ENCODE results near the gene ZFYVE1. TPM values are rescaled to one million over a fixed set of nuclear protein-coding genes. Genes with fewer than 3 reads are reported as not detected.
A peak's percentile ranks its signal among the peaks of the same experiment; 100 is the strongest.

Gene ZFYVE1
- total RNA-seq, 1 experiment from 2014 or later: 13.0 TPM

DNA sequence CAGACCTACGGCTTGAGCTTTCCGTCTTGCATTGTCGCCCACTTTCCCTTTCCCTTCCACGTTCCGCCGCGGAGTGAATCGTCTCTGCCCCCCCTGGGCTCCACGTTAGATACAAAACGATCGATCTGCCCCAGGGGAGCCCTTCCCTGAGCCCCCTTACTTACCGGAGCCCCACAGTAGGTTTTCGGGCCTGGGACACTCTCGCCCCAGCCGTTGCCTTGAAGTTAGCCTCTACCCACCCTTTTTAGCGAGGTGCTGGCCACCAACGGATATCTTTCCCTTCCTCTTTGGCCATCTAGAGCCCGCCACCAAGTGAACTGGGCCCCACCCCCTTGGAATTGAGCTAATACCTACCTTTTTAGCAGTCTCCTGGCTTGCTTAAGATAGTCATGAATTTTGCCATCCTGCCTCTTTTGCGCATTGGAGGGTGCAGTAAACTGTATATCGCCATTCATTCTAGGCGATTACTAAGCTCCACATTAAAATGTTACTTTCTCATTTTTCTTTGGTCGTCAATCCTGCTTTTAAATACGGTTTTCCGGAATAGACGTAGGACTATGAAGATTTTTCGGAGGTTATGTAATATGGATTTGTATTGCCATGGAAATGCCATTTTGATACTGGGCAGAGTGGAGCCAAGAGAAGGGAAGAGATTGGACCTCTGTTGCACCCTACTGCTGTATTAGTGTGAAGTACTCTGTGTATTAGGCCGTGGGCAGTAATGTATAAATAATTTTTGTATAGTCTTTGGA, 32.2 kb upstream of the ZFYVE1 start:
- peak overlapping the region; percentile 78 for H3K27ac ChIP-seq (ENCODE audit: low read length)
- TF ChIP-seq, protein P1, sequence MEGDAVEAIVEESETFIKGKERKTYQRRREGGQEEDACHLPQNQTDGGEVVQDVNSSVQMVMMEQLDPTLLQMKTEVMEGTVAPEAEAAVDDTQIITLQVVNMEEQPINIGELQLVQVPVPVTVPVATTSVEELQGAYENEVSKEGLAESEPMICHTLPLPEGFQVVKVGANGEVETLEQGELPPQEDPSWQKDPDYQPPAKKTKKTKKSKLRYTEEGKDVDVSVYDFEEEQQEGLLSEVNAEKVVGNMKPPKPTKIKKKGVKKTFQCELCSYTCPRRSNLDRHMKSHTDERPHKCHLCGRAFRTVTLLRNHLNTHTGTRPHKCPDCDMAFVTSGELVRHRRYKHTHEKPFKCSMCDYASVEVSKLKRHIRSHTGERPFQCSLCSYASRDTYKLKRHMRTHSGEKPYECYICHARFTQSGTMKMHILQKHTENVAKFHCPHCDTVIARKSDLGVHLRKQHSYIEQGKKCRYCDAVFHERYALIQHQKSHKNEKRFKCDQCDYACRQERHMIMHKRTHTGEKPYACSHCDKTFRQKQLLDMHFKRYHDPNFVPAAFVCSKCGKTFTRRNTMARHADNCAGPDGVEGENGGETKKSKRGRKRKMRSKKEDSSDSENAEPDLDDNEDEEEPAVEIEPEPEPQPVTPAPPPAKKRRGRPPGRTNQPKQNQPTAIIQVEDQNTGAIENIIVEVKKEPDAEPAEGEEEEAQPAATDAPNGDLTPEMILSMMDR (conservative IDR thresholded peaks at IDR 0.05; ENCODE audit: low read depth, low read length): no peak
- H3K4me2 ChIP-seq (ENCODE audit: low read length): peak overlapping the region; percentile 81
- H3K4me3 ChIP-seq (ENCODE audit: low read length): peak overlapping the region; percentile 86
- peak overlapping the region; percentile 97 for H3K9ac ChIP-seq (ENCODE audit: low read length)
- ATAC-seq: peak; percentile 45
- no peaks in the 10 kb centered on the region for H3F3A ChIP-seq (ENCODE audit: low read length, unreplicated experiment)
- H3K79me2 ChIP-seq (ENCODE audit: low read length): peaks cover 61% of the 10 kb centered on the region
- CTCF ChIA-PET: interaction anchor here (0.6 to 2.1 kb wide), 2 partner anchors 32 to 47 kb away, joined by 4 to 8 read pairs; partner anchors contain the start of gene ZFYVE1
- POLR2A ChIA-PET (ENCODE audit: unreplicated experiment): interaction anchor here (0.5 to 2.7 kb wide), 7 partner anchors 9 to 231 kb away, joined by 3 to 30 read pairs (median 4); partner anchors contain the start of genes DPF3 and ZFYVE1
- H4K20me1 ChIP-seq (ENCODE audit: low read length): peaks cover 53% of the 10 kb centered on the region
- H2AFZ ChIP-seq (ENCODE audit: low read length): 0 out of 2 replicates have a peak overlapping the region, but pooled peaks have one; percentile 5
- peaks cover 34% of the 10 kb centered on the region; the same call in 1 of the 2 replicates for H3K36me3 ChIP-seq (ENCODE audit: low read depth, low read length)
- no peaks in the 10 kb centered on the region for H3K9me2 ChIP-seq (replicated peaks; ENCODE audit: low read length)
- no peaks in the 10 kb centered on the region for H3K27me3 ChIP-seq (ENCODE audit: low read length)
- H3K9me3 ChIP-seq (ENCODE audit: low read length): no peaks in the 10 kb centered on the region
- peak; percentile 45 for DNase-seq
- peaks cover 22% of the 10 kb centered on the region for H3K4me1 ChIP-seq (ENCODE audit: insufficient read depth, low read length)
- TSS peak; percentile 49 for BruUV-seq (replicated peaks)
- intact Hi-C loops (cut with micrococcal nuclease): loop anchor here (1.0 to 5.0 kb wide), 6 partner anchors 12 to 180 kb away; partner anchors contain the start of genes DCAF4 and ZFYVE1

- CTCF ChIA-PET: interaction anchor here (0.6 to 2.1 kb wide), 4 partner anchors 31 to 140 kb away, joined by 3 to 8 read pairs (median 4); partner anchors contain the start of gene ZFYVE1
- peak within 1 kb of the TSS; percentile 97 for H3K9ac ChIP-seq (ENCODE audit: low read length)
- POLR2A ChIA-PET (ENCODE audit: unreplicated experiment): interaction anchor here (0.5 to 2.7 kb wide), 11 partner anchors 11 to 232 kb away, joined by 3 to 30 read pairs (median 4); partner anchors contain the start of genes DPF3 and ZFYVE1
- BruUV-seq (replicated peaks): no TSS peak
- peak within 1 kb of the TSS; percentile 84 for H2AFZ ChIP-seq (ENCODE audit: low read length)
- peaks cover 27% of the 10 kb centered on the region; the same call in 1 of the 2 replicates for H3K36me3 ChIP-seq (ENCODE audit: low read depth, low read length)
- no peaks in the 10 kb centered on the region for H3K9me2 ChIP-seq (replicated peaks; ENCODE audit: low read length)
- DNase-seq: peak; percentile 99
- H3F3A ChIP-seq (ENCODE audit: low read length, unreplicated experiment): no peaks in the 10 kb centered on the region
- peaks cover 45% of the 10 kb centered on the region for H4K20me1 ChIP-seq (ENCODE audit: low read length)
- no peaks in the 10 kb centered on the region for H3K27me3 ChIP-seq (ENCODE audit: low read length)
- TF ChIP-seq, protein P1 (conservative IDR thresholded peaks at IDR 0.05; ENCODE audit: low read depth, low read length): no peak; the same call in 1 of the 2 replicates
- TF ChIP-seq EZH2phosphoT487 (IDR thresholded peaks at IDR 0.05; ENCODE audit: borderline replicate concordance, low read length) (no peak), EZH2 (IDR thresholded peaks at IDR 0.05; ENCODE audit: low read length, unreplicated experiment) (no peak)
- no peaks in the 10 kb centered on the region for H3K9me3 ChIP-seq (ENCODE audit: low read length)
- H3K4me1 ChIP-seq (ENCODE audit: insufficient read depth, low read length): peaks cover 22% of the 10 kb centered on the region
- H3K79me2 ChIP-seq (ENCODE audit: low read length): peaks cover 54% of the 10 kb centered on the region
- intact Hi-C loops (cut with micrococcal nuclease): loop anchor here (1.0 to 5.0 kb wide), 5 partner anchors 31 to 180 kb away; partner anchors contain the start of genes DCAF4 and ZFYVE1
- peak within 1 kb of the TSS; percentile 86 for H3K4me3 ChIP-seq (ENCODE audit: low read length)
- peak; percentile 94 for ATAC-seq
- H3K27ac ChIP-seq (ENCODE audit: low read length): peak within 1 kb of the TSS; percentile 78
- H3K4me2 ChIP-seq (ENCODE audit: low read length): peak within 1 kb of the TSS; percentile 81
These were observed 31.5 kb upstream of the ZFYVE1 start, which contains the start of gene RBM25 for GRCh38 chr14:73058224-73058921. TSS of gene RBM25 (plus strand) at chr14:73058534. CDS start at chr14:73071642, 13,108 bp downstream.
